Cortex of kidney (tissue), 1 donor: ENCODE measurements around the gene FLRT2.

Experiments used
- DNase-seq: peaks from one replicate; lab custom pipeline; 2025; lab: John Stamatoyannopoulos, UW

Gene FLRT2

GRCh38 chr14:85531141-85531586 lies 1.2 kb downstream of the FLRT2 start:
- no peak for DNase-seq

GRCh38 chr14:85531587-85532373 lies 1.8 kb downstream of the FLRT2 start:
- DNase-seq: no peak

GRCh38 chr14:85532374-85533022 lies 2.6 kb downstream of the FLRT2 start:
- DNase-seq: no peak

GRCh38 chr14:85533023-85533860 lies 3.3 kb downstream of the FLRT2 start:
- DNase-seq: no peak

- no peak for DNase-seq
Measured at GRCh38 chr14:85533861-85534291, 3.9 kb downstream of the FLRT2 start.

- no peak for DNase-seq
Measured at GRCh38 chr14:85534458-85535293, 4.7 kb downstream of the FLRT2 start.

GRCh38 chr14:85535321-85535720 lies 5.4 kb downstream of the FLRT2 start:
- DNase-seq: no peak

- DNase-seq: no peak
Measured at GRCh38 chr14:85535991-85536832, 6.3 kb downstream of the FLRT2 start.

GRCh38 chr14:85536833-85537190 lies 6.9 kb downstream of the FLRT2 start:
- DNase-seq: no peak

GRCh38 chr14:85537526-85537925 lies 7.6 kb downstream of the FLRT2 start:
- no peak for DNase-seq

- DNase-seq: no peak
Measured at GRCh38 chr14:85538636-85539035, 8.7 kb downstream of the FLRT2 start.

- DNase-seq: no peak
Measured at GRCh38 chr14:85539510-85539909, 9.6 kb downstream of the FLRT2 start.

- DNase-seq: no peak
Measured at GRCh38 chr14:85542623-85543022, 12.7 kb downstream of the FLRT2 start.

- no peak for DNase-seq
Measured at GRCh38 chr14:85545738-85546137, 15.8 kb downstream of the FLRT2 start.

- DNase-seq: no peak
Measured at GRCh38 chr14:85546390-85546789, 16.4 kb downstream of the FLRT2 start.

GRCh38 chr14:85549697-85550096 lies 19.8 kb downstream of the FLRT2 start:
- no peak for DNase-seq

- DNase-seq: no peak
Measured at GRCh38 chr14:85554106-85554505, 24.2 kb downstream of the FLRT2 start.

GRCh38 chr14:85556267-85556666 lies 26.3 kb downstream of the FLRT2 start:
- DNase-seq: no peak

GRCh38 chr14:85558505-85558904 lies 28.6 kb downstream of the FLRT2 start:
- no peak for DNase-seq

GRCh38 chr14:85562630-85563029 lies 32.7 kb downstream of the FLRT2 start:
- DNase-seq: no peak
